ENCODE results near the gene THAP11. TPM values are rescaled to one million over a fixed set of nuclear protein-coding genes. Genes with fewer than 3 reads are reported as not detected.

The THAP11 gene
- 62.3 and 64.0 TPM in 2 replicates for total RNA-seq

GRCh38 chr16:67841816-67842508, at the start of gene THAP11:
TSS of gene THAP11 (plus strand) at chr16:67842320. CDS start at chr16:67842555, 235 bp downstream.
- DNase-seq = peak; percentile 98

- DNase-seq = no peak
These were observed 45.9 kb upstream of the THAP11 start for GRCh38 chr16:67796099-67796718.

GRCh38 chr16:67800338-67800926, 41.7 kb upstream of the THAP11 start:
- no peak for DNase-seq

- no peak for DNase-seq
These were observed 40.9 kb upstream of the THAP11 start for GRCh38 chr16:67801241-67801640.

GRCh38 chr16:67801883-67802282, 40.2 kb upstream of the THAP11 start:
- no peak for DNase-seq

- no peak for DNase-seq
These were observed 38.2 kb upstream of the THAP11 start for GRCh38 chr16:67803894-67804293.

GRCh38 chr16:67804853-67805542, 37.1 kb upstream of the THAP11 start:
- no peak for DNase-seq

GRCh38 chr16:67805718-67806427, 36.2 kb upstream of the THAP11 start:
- no peak for DNase-seq

GRCh38 chr16:67806428-67807147, 35.5 kb upstream of the THAP11 start, which contains the start of the genes RANBP10 and TSNAXIP1:
TSS of gene RANBP10 (minus strand) at chr16:67806560. CDS start at chr16:67806536, 24 bp downstream.
TSS of gene TSNAXIP1 (plus strand) at chr16:67806889. CDS start at chr16:67807150, 261 bp downstream.
- DNase-seq = peak; percentile 99

GRCh38 chr16:67807148-67807682, 34.9 kb upstream of the THAP11 start:
- no peak for DNase-seq

GRCh38 chr16:67811899-67812298, 30.2 kb upstream of the THAP11 start:
- no peak for DNase-seq

GRCh38 chr16:67814567-67814966, 27.6 kb upstream of the THAP11 start:
- no peak for DNase-seq

- no peak for DNase-seq
These were observed 21.4 kb upstream of the THAP11 start for GRCh38 chr16:67820608-67821259.

- no peak for DNase-seq
These were observed 19.6 kb upstream of the THAP11 start for GRCh38 chr16:67822511-67822910.

GRCh38 chr16:67825119-67825518, 17.0 kb upstream of the THAP11 start:
- no peak for DNase-seq

- no peak for DNase-seq
These were observed 16.2 kb upstream of the THAP11 start for GRCh38 chr16:67825906-67826305.

- no peak for DNase-seq
These were observed 13.5 kb upstream of the THAP11 start for GRCh38 chr16:67828651-67829050.

- peak; percentile 44 for DNase-seq
These were observed 9.1 kb upstream of the THAP11 start for GRCh38 chr16:67833030-67833414.

- peak; percentile 94 for DNase-seq
These were observed 8.5 kb upstream of the THAP11 start for GRCh38 chr16:67833415-67834241.

- no peak for DNase-seq
These were observed 7.9 kb upstream of the THAP11 start for GRCh38 chr16:67834242-67834614.
